LNCAP (cell line): ENCODE measurements around the gene MEF2D.

Experiments
- TF ChIP-seq, protein P1 (sequence below): fragments of 450-650 bp; IDR thresholded peaks from 2 replicates; pipeline ENCODE4 v1.5.1; 2017; ENCODE audit warnings: mild to moderate bottlenecking

The MEF2D gene

DNA sequence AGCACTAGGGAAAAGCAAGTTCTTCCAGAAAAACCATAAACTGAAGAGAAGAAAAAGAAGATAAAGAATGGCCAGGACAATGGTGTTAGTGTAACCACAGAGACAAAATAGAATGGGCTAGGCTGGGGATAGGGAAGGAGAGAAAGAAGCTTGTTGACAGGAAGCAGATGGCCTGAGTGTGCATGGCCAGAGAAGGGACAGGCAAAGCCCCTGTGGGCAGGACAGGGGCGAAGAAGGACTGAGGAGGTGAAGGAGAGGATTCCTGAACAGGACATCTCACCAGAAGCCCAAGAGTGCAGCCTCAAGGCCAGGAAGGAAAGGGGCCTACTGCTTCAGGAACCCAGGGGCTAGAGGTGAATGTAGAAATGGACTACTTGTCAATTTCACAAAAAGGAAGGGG is 42.5 kb upstream of the MEF2D start:
- TF ChIP-seq, protein P1, sequence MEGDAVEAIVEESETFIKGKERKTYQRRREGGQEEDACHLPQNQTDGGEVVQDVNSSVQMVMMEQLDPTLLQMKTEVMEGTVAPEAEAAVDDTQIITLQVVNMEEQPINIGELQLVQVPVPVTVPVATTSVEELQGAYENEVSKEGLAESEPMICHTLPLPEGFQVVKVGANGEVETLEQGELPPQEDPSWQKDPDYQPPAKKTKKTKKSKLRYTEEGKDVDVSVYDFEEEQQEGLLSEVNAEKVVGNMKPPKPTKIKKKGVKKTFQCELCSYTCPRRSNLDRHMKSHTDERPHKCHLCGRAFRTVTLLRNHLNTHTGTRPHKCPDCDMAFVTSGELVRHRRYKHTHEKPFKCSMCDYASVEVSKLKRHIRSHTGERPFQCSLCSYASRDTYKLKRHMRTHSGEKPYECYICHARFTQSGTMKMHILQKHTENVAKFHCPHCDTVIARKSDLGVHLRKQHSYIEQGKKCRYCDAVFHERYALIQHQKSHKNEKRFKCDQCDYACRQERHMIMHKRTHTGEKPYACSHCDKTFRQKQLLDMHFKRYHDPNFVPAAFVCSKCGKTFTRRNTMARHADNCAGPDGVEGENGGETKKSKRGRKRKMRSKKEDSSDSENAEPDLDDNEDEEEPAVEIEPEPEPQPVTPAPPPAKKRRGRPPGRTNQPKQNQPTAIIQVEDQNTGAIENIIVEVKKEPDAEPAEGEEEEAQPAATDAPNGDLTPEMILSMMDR: no peak

DNA sequence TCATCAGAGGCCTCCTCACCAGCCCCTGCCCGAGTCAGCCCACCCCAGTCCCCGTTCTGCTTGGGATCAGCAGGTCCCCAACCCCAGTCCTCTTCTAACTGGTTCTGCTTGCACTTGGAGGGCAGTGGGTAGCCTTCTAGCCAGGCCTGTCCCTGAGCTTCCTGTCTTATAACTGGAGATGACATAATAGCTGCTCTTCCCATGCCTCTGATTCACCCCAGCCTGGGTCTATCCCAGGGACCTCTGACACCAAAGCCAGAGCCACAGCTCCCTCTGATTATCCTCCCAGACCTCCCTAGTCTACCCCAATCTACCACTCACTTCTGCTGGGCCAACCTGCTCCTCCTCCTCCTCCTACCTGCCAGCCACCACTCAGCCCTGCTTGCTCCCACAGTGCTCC is 40.4 kb upstream of the MEF2D start:
- TF ChIP-seq, protein P1: no peak

DNA sequence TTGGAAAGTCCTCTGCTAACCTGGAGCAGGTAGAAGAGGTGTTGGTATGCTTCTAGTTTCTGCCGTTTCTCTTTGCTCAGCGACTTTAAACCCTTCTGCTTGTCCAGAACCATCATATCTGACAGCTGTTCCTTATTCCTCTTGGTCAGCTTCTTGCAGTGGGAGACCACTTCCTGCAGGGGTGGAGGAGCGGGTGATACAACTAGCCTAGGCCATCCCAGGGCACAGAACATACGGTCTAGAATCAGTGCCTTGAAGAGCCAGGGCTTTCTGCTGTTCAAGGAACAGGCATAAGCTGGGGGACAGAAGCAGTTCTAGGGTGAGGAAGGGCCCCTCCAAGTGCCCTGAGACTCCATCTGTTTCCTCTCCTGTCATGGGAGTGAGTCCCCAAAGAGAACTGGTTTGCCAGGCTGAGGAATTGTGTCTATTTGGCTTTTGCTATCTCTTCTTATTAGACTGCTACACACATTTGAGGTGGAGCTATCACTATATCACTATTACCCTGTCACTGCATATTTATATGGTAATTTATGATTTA is 39.3 kb upstream of the MEF2D start:
- TF ChIP-seq, protein P1: no peak

DNA sequence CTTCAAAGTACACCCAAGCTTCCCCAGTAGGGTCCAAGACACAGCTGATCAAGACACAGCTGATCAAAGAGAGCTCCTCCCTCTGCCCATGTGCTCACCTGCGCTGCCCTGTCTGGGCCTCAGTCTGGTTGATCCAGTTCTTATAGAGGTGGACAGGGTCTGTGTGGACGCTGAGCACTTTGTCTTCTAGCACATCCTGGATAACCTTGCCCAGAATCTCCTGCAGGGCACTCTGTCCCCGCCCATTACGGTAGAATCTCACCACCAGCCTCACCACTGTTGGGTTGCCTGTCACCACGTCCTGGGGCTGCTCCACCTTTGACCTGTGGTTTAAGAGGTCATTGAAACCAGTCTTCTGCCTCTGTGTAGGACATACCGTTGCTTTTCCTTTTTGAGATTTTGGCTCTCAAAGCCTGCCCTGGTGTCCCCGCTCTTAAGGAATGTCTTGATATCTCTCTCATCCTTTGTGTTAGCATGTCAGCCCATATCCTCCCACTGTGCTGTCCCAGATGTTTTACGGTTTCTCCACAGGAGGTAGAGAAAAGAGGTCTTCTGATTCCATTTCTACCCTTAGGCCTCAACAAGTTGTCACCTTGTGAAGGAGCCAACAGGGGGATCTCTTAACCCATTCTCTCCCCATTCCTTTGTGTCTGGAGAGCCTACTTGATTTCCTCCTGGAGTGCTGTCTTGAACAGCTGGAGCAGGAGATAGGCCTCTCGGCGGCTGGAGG is 38.3 kb upstream of the MEF2D start:
- TF ChIP-seq, protein P1: no peak

DNA sequence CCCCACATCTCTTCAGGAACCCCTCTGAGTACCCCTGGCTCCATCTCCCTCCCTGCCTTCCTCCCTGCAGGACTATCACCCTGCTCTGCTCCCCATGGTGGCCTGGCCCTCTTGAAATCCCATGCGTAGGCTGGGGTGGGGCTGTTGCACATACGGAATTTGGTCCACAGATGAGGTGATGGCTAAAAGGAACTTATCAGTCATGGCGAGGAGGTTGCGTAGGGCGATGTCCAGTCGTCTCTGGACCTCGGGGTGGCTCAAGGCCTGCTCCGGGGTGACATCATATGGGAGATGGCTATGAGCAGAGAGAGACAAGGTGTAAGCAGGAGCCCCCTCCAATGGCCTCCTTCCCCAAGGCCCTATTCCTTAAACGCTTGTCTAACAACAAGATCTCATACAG is 36.5 kb upstream of the MEF2D start:
- TF ChIP-seq, protein P1: no peak

DNA sequence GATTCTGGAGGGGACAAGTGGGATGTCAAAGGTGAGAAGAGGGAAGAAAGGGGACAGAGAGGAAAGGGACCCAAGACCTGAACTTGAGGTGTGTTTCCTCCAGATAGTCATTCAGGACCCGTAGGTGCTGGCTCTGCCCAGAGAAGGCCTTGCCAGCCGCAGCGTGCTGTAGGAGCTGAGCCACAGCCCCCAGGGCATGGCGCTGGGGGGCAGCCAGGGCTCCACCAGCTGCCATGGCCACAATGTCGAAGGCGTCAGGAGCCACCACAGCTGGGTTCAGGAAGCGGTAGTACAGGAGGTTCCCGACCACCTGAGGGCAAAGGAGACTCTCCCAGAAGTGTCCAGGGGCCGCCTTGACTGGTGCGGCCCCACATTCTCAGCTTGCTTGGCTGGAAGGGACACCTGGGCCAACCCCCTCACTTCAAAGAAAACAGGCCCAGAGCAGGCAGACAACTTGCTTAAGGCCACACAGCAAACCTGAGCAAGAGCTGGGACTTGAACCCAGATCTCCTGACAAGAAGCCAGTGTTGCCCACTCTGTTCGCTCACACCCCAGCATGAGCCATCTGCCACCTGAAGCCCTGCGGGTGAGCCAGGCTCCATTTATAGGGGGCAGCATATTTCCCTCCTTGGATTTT is 34.0 kb upstream of the MEF2D start:
- TF ChIP-seq, protein P1: no peak

DNA sequence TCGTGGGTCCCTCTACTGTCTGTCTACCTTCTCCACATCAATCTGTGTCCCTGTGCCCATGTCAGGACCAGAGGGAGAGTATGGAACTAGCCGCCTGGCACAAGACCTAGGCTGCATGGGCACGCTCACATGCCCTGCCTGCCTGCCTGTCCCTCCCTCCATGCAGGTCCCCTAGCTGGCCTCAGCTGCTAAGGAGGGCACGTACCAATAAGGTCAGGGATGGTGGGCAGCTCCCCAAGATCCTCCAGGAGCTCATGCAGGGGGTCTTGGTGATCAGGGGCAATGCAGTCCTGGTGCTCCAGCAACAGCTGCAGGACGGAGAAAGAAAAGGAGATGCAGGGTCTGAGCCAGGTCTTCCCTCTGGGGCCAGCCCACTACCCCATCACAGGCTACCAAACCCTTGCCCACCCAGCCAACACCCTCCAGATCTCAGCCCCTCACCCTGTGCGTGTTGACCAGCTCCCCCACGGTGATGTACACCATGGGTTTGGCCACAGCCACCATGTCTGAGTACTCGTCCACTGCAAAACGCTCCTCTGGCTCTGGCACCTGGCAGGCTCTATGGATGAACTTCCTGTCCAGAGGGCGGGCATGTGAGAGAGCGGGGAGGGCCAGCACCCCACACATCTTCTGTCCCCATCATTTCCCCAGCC is 33.1 kb upstream of the MEF2D start:
- TF ChIP-seq, protein P1: no peak
